Fibroblast of lung (primary cell): ENCODE data around the gene WWP2. TPM values are rescaled to one million over a fixed set of nuclear protein-coding genes. Genes with fewer than 3 reads are reported as not detected.
"Not testable (repeated sequence)": the region's sequence is repeated elsewhere in the genome, so short reads cannot be mapped to it uniquely, and the experiment has no call there.

Experiments
- DNase-seq, 2 donors: peaks; one replicate each; pipeline versions ENCODE4 v3.0.0 to v3.0.0-alpha.2; 2010; ENCODE audit warnings: low read depth in 2 of 2
- H2AFZ ChIP-seq: 2 replicates; pipeline ENCODE4 v1.5.1; 2012; ENCODE audit warnings: low read length, control low read depth, inconsistent platforms
- H3K27ac ChIP-seq: 2 replicates; pipeline ENCODE4 v1.5.1; 2011; ENCODE audit warnings: low read length, control low read depth; ENCODE audit not compliant: insufficient read depth
- H3K27me3 ChIP-seq: 2 replicates; pipeline ENCODE4 v1.5.1; 2011; ENCODE audit warnings: mild to moderate bottlenecking, low read length; ENCODE audit not compliant: control insufficient read depth, insufficient read depth
- H3K36me3 ChIP-seq: 2 replicates; pipeline ENCODE4 v1.5.1; 2011; ENCODE audit warnings: low read length; ENCODE audit not compliant: control insufficient read depth, insufficient read depth
- H3K4me1 ChIP-seq: 2 replicates; pipeline ENCODE4 v1.5.1; 2011; ENCODE audit warnings: low read length; ENCODE audit not compliant: control insufficient read depth, insufficient read depth; ENCODE audit errors: extremely low read depth
- H3K4me2 ChIP-seq: 2 replicates; pipeline ENCODE4 v1.5.1; 2011; ENCODE audit warnings: low read length, control low read depth; ENCODE audit not compliant: insufficient read depth; ENCODE audit errors: extremely low read depth
- H3K4me3 ChIP-seq, 4 experiments: fragments of 200-600 bp in 1 of 4; sonication (generic) in 1 of 4; replicated peaks in 1 of 4; 2 replicates each; pipeline ENCODE4 v1.5.1; 2011 to 2016; ENCODE audit warnings: low read length in 4 of 4, low read depth in 3 of 4, mild to moderate bottlenecking in 3 of 4, control low read depth in 2 of 4, inconsistent platforms in 1 of 4, mixed read lengths in 1 of 4; ENCODE audit not compliant: insufficient read depth in 1 of 4; ENCODE audit errors: control extremely low read depth in 1 of 4
- H3K79me2 ChIP-seq: 2 replicates; pipeline ENCODE4 v1.5.1; 2012; ENCODE audit warnings: mild to moderate bottlenecking, low read length, inconsistent platforms; ENCODE audit not compliant: control insufficient read depth, insufficient read depth
- H3K9ac ChIP-seq: 2 replicates; pipeline ENCODE4 v1.5.1; 2011; ENCODE audit warnings: mild to moderate bottlenecking, low read length, control low read depth; ENCODE audit not compliant: insufficient read depth
- H3K9me3 ChIP-seq: 2 replicates; pipeline ENCODE4 v1.5.1; 2012; ENCODE audit warnings: low read depth, low read length; ENCODE audit not compliant: control insufficient read depth, insufficient read depth
- H4K20me1 ChIP-seq: 2 replicates; pipeline ENCODE4 v1.5.1; 2011; ENCODE audit warnings: low read length; ENCODE audit not compliant: control insufficient read depth, insufficient read depth; ENCODE audit errors: extremely low read depth
- polyA plus RNA-seq, 2 donors: library from polyadenylated mRNA; depleted of rRNA in 1 of 2; stranded (reverse) in 1 of 2; unstranded in 1 of 2; fragments of >200 nt; gene quantifications; 2 replicates each; pipeline ENCODE4 v1.2.1, GENCODE V29; 2011 to 2012; ENCODE audit warnings: missing spikeins in 1 of 2
- total RNA-seq: library from RNA; depleted of rRNA; stranded (reverse); fragments of >200 nt; gene quantifications from 2 replicates; pipeline ENCODE4 v1.2.1, GENCODE V29; 2014

Gene WWP2
- total and polyA plus RNA-seq, 2 donors (not counting 1 experiment from before 2014, with no cell fraction given): 16.3 to 28.5 TPM

- not testable (repeated sequence) for H3K4me3 ChIP-seq, H3K27ac ChIP-seq, H3K4me2 ChIP-seq, H3K9me3 ChIP-seq, H3K79me2 ChIP-seq, H4K20me1 ChIP-seq, H3K9ac ChIP-seq, H3K36me3 ChIP-seq, H3K4me1 ChIP-seq, H2AFZ ChIP-seq, DNase-seq, H3K27me3 ChIP-seq
Measured at GRCh38 chr16:69963312-69963711, 201.2 kb downstream of the WWP2 start.

- DNase-seq: peak in 1 of 2 donors; percentile 29
- H4K20me1 ChIP-seq, H3K27me3 ChIP-seq, H3K27ac ChIP-seq, H3K36me3 ChIP-seq, H2AFZ ChIP-seq, H3K79me2 ChIP-seq, H3K4me2 ChIP-seq, H3K9me3 ChIP-seq, H3K4me1 ChIP-seq: not testable (repeated sequence)
- Histone ChIP-seq H3K4me3 (peak overlapping the region in 2 of 4 experiments; percentile 10 to 30), H3K9ac (peak overlapping the region; percentile 23)
Measured at GRCh38 chr16:69964960-69965660, 203.0 kb downstream of the WWP2 start.

GRCh38 chr16:69965661-69966054, 203.5 kb downstream of the WWP2 start:
- H3K9me3 ChIP-seq, H3K27ac ChIP-seq, H3K36me3 ChIP-seq, H3K27me3 ChIP-seq, H3K79me2 ChIP-seq, H3K4me2 ChIP-seq, DNase-seq, H3K4me1 ChIP-seq, H4K20me1 ChIP-seq, H3K9ac ChIP-seq, H2AFZ ChIP-seq: not testable (repeated sequence)
- H3K4me3 ChIP-seq: peak overlapping the region in 1 of 4 experiments; percentile 30

- not testable (repeated sequence) for H2AFZ ChIP-seq, H3K27me3 ChIP-seq, H3K4me1 ChIP-seq, H3K27ac ChIP-seq, H3K9me3 ChIP-seq, H3K79me2 ChIP-seq, H3K36me3 ChIP-seq, H4K20me1 ChIP-seq, H3K4me3 ChIP-seq, H3K9ac ChIP-seq, H3K4me2 ChIP-seq, DNase-seq
Measured at GRCh38 chr16:69967688-69968087, 205.6 kb downstream of the WWP2 start.

GRCh38 chr16:69968125-69968524, 206.0 kb downstream of the WWP2 start:
- H3K4me1 ChIP-seq, H3K79me2 ChIP-seq, H3K4me2 ChIP-seq, H3K9me3 ChIP-seq, H3K4me3 ChIP-seq, DNase-seq, H3K9ac ChIP-seq, H2AFZ ChIP-seq, H3K27ac ChIP-seq, H3K27me3 ChIP-seq, H4K20me1 ChIP-seq, H3K36me3 ChIP-seq: not testable (repeated sequence)

- not testable (repeated sequence) for H3K4me3 ChIP-seq, H3K27me3 ChIP-seq, H3K79me2 ChIP-seq, H4K20me1 ChIP-seq, H3K36me3 ChIP-seq, H2AFZ ChIP-seq, DNase-seq, H3K4me1 ChIP-seq, H3K9me3 ChIP-seq, H3K4me2 ChIP-seq, H3K9ac ChIP-seq, H3K27ac ChIP-seq
Measured at GRCh38 chr16:69969657-69970056, 207.5 kb downstream of the WWP2 start.

- H4K20me1 ChIP-seq, H3K79me2 ChIP-seq, H3K9me3 ChIP-seq, H3K27me3 ChIP-seq, DNase-seq, H3K36me3 ChIP-seq, H3K4me1 ChIP-seq, H3K4me3 ChIP-seq, H3K4me2 ChIP-seq, H2AFZ ChIP-seq, H3K27ac ChIP-seq, H3K9ac ChIP-seq: not testable (repeated sequence)
Measured at GRCh38 chr16:69972120-69972519, 210.0 kb downstream of the WWP2 start.
